GM23338 (cell line): ENCODE data around the gene GLOD4. TPM values are rescaled to one million over a fixed set of nuclear protein-coding genes. Genes with fewer than 3 reads are reported as not detected.
A peak's percentile ranks its signal among the peaks of the same experiment; 100 is the strongest.

ENCODE experiments used
- ATAC-seq: fragments of 200-7000 bp; cut with Tn5 transposase; 3 replicates; pipeline ENCODE4 v1.9.1; 2020
- DNase-seq: peaks from one replicate; pipeline ENCODE4 v3.0.0-alpha.2; 2015; ENCODE audit warnings: low spot score
- H2AFZ ChIP-seq: fragments of 200-600 bp; sonication (generic); 2 replicates; pipeline ENCODE4 v1.8.0; 2016; ENCODE audit warnings: antibody characterized with exemption, mild to moderate bottlenecking, moderate library complexity
- H3F3A ChIP-seq: fragments of 200-600 bp; sonication (generic); replicated peaks from 2 replicates; pipeline ENCODE4 v1.8.0; 2017; ENCODE audit warnings: antibody characterized with exemption, mixed run types, low read depth
- H3K27ac ChIP-seq: fragments of 200-600 bp; sonication (generic); 2 replicates; pipeline ENCODE4 v1.6.1; 2016; ENCODE audit warnings: low read depth
- H3K27me3 ChIP-seq: fragments of 200-600 bp; sonication (generic); 2 replicates; pipeline ENCODE4 v1.8.0; 2016; ENCODE audit warnings: mild to moderate bottlenecking, mixed run types, moderate library complexity; ENCODE audit not compliant: insufficient read depth
- H3K36me3 ChIP-seq: fragments of 200-600 bp; sonication (generic); 2 replicates; pipeline ENCODE4 v1.8.0; 2016; ENCODE audit warnings: mild to moderate bottlenecking; ENCODE audit not compliant: insufficient read depth
- H3K4me1 ChIP-seq: fragments of 200-600 bp; sonication (generic); 2 replicates; pipeline ENCODE4 v1.8.0; 2016; ENCODE audit warnings: mild to moderate bottlenecking, moderate library complexity; ENCODE audit not compliant: insufficient read depth
- H3K4me2 ChIP-seq: fragments of 200-600 bp; sonication (generic); 2 replicates; pipeline ENCODE4 v1.7.1; 2017; ENCODE audit warnings: mixed run types
- H3K4me3 ChIP-seq: fragments of 200-600 bp; sonication (generic); 2 replicates; pipeline ENCODE4 v1.6.1; 2016; ENCODE audit warnings: mixed run types
- H3K79me2 ChIP-seq: fragments of 200-600 bp; sonication (generic); replicated peaks from 2 replicates; pipeline ENCODE4 v1.8.0; 2017; ENCODE audit warnings: mild to moderate bottlenecking; ENCODE audit not compliant: insufficient read depth
- H3K9me2 ChIP-seq: fragments of 200-600 bp; sonication (generic); 2 replicates; pipeline ENCODE4 v1.8.0; 2017; ENCODE audit not compliant: insufficient read depth
- H4K20me1 ChIP-seq: fragments of 200-600 bp; sonication (generic); replicated peaks from 2 replicates; pipeline ENCODE4 v1.8.0; 2017; ENCODE audit warnings: mild to moderate bottlenecking; ENCODE audit not compliant: insufficient read depth
- H3K27ac Mint-ChIP-seq: 2 replicates; pipeline ENCODE4 v1.8.0; 2020; ENCODE audit warnings: inconsistent platforms, mild to moderate bottlenecking, moderate library complexity, mixed read lengths
- H3K27me3 Mint-ChIP-seq: 3 replicates; pipeline ENCODE4 v1.8.0; 2022; ENCODE audit warnings: low read depth, mild to moderate bottlenecking, moderate library complexity, mixed read lengths, inconsistent platforms; ENCODE audit not compliant: insufficient read depth, poor library complexity
- H3K36me3 Mint-ChIP-seq: 3 replicates; pipeline ENCODE4 v1.8.0; 2021; ENCODE audit warnings: low read depth, mild to moderate bottlenecking, inconsistent platforms, moderate library complexity, mixed read lengths
- H3K4me1 Mint-ChIP-seq: 3 replicates; pipeline ENCODE4 v1.8.0; 2020; ENCODE audit warnings: mild to moderate bottlenecking, inconsistent platforms, mixed read lengths
- H3K4me3 Mint-ChIP-seq: 3 replicates; pipeline ENCODE4 v1.8.0; 2021; ENCODE audit warnings: moderate library complexity, mild to moderate bottlenecking, inconsistent platforms, mixed read lengths
- H3K9me3 Mint-ChIP-seq: 3 replicates; pipeline ENCODE4 v1.8.0; 2020; ENCODE audit warnings: moderate library complexity, mild to moderate bottlenecking, inconsistent platforms, mixed read lengths
- CREB1 ChIP-seq: fragments of 250-450 bp; sonication (Bioruptor Pico); IDR thresholded peaks from 2 replicates; pipeline ENCODE4 v1.5.0; 2020; ENCODE audit warnings: low read depth, mild to moderate bottlenecking, moderate library complexity
- ETS1 ChIP-seq: IDR thresholded peaks from 2 replicates; pipeline ENCODE4 v1.6.1; 2016; ENCODE audit warnings: antibody characterized with exemption
- EZH2phosphoT487 ChIP-seq: fragments of 200-600 bp; sonication (generic); IDR thresholded peaks from one replicate; pipeline ENCODE4 v1.8.1; 2018; ENCODE audit warnings: antibody characterized with exemption; ENCODE audit not compliant: unreplicated experiment
- JUNB ChIP-seq: IDR thresholded peaks from one replicate; pipeline ENCODE4 v1.6.1; 2016; ENCODE audit warnings: antibody characterized with exemption; ENCODE audit not compliant: unreplicated experiment
- NANOG ChIP-seq: IDR thresholded peaks from 2 replicates; pipeline ENCODE4 v1.6.1; 2016; ENCODE audit warnings: antibody characterized with exemption, borderline replicate concordance
- POLR2AphosphoS5 ChIP-seq: IDR thresholded peaks from 2 replicates; pipeline ENCODE4 v1.6.1; 2016; ENCODE audit warnings: antibody characterized with exemption, low read depth
- REST ChIP-seq: IDR thresholded peaks from one replicate; pipeline ENCODE4 v1.6.1; 2018; ENCODE audit warnings: antibody characterized with exemption; ENCODE audit not compliant: unreplicated experiment
- ZNF114 ChIP-seq: fragments of 250-450 bp; sonication (Bioruptor Pico); IDR thresholded peaks from 2 replicates; pipeline ENCODE4 v1.5.0; 2020; ENCODE audit warnings: mild to moderate bottlenecking, moderate library complexity
- ZNF331 ChIP-seq: fragments of 250-450 bp; sonication (Bioruptor Pico); IDR thresholded peaks from 2 replicates; pipeline ENCODE4 v1.5.0; 2020; ENCODE audit warnings: low read depth, mild to moderate bottlenecking, moderate library complexity
- long read RNA-seq: library from polyadenylated mRNA; unstranded; transcript quantifications from one replicate; pipeline ENCODE4 v2.0.0, GENCODE V29; 2020; ENCODE audit not compliant: unreplicated experiment
- polyA plus RNA-seq: library from polyadenylated mRNA; unstranded; fragments of >200 nt; fragmentation: Nextera tagmentation; extraction: Ambion mirVana; gene quantifications from 2 replicates; pipeline ENCODE4 v1.2.1, GENCODE V29; 2016
- total RNA-seq: library from RNA; depleted of rRNA; stranded (reverse); fragments of >200 nt; shearing (Covaris generic); gene quantifications from 2 replicates; pipeline ENCODE4 v1.2.3, GENCODE V29; 2014; rRNA removed
- TF ChIP-seq, protein P1 (sequence below), 2 experiments: fragments of 200-600 bp in 1 of 2; sonication (generic) in 1 of 2; conservative IDR thresholded peaks; 2 replicates each; pipeline versions ENCODE4 v1.5.1 to v1.6.1; 2016 to 2017; ENCODE audit warnings: antibody characterized with exemption in 2 of 2, low read depth in 2 of 2, mild to moderate bottlenecking in 2 of 2, moderate library complexity in 1 of 2

GLOD4 gene
- total RNA-seq (69.7 and 122 TPM in 2 replicates), polyA plus RNA-seq (118 and 120 TPM in 2 replicates)
- long read RNA-seq, transcript GLOD4-202 (9 exons, 2,059 nt): major isoform, 84 of 99 reads
- long read RNA-seq, partial matches to known transcripts: 9 of 99 reads
- long read RNA-seq, other reads (novel, unspliced or antisense): 6 of 99 reads

GRCh38 chr17:781805-782731, at the start of gene GLOD4, which contains the start of gene MRM3:
Gene GLOD4 (minus strand): TSS chr17:782280. CDS start chr17:782255, 25 bp downstream.
Gene MRM3 (plus strand): TSS chr17:782353. CDS start chr17:782379, 26 bp downstream.
- DNase-seq (peak; percentile 84), ATAC-seq (peak; percentile 92)
- peaks cover 18% of the 10 kb centered on the region for H4K20me1 ChIP-seq
- peaks cover 9% of the 10 kb centered on the region; the same call in 2 of the 3 replicates for H3K4me1 Mint-ChIP-seq
- peak within 1 kb of the TSS; percentile 100 for H3K4me2 ChIP-seq
- H3F3A ChIP-seq: peaks cover 3% of the 10 kb centered on the region; the same call in 1 of the 2 replicates
- H3K36me3 ChIP-seq: peaks cover 20% of the 10 kb centered on the region; the same call in 1 of the 2 replicates
- H3K9me2 ChIP-seq: no peaks in the 10 kb centered on the region
- H3K4me3 ChIP-seq: peak within 1 kb of the TSS; percentile 98
- peak within 1 kb of the TSS; percentile 94 for H2AFZ ChIP-seq
- peak within 1 kb of the TSS; percentile 99 for H3K27ac Mint-ChIP-seq
- no peaks in the 10 kb centered on the region; the same call in 2 of the 3 replicates for H3K9me3 Mint-ChIP-seq
- H3K79me2 ChIP-seq: peaks cover 80% of the 10 kb centered on the region
- peaks cover 35% of the 10 kb centered on the region for H3K36me3 Mint-ChIP-seq
- H3K4me3 Mint-ChIP-seq: peak within 1 kb of the TSS; percentile 95
- no peaks in the 10 kb centered on the region for H3K27me3 ChIP-seq
- H3K27ac ChIP-seq: peak within 1 kb of the TSS; percentile 89
- H3K4me1 ChIP-seq: peaks cover 16% of the 10 kb centered on the region; the same call in 1 of the 2 replicates
- TF ChIP-seq NANOG: no peak
- TF ChIP-seq, protein P1, sequence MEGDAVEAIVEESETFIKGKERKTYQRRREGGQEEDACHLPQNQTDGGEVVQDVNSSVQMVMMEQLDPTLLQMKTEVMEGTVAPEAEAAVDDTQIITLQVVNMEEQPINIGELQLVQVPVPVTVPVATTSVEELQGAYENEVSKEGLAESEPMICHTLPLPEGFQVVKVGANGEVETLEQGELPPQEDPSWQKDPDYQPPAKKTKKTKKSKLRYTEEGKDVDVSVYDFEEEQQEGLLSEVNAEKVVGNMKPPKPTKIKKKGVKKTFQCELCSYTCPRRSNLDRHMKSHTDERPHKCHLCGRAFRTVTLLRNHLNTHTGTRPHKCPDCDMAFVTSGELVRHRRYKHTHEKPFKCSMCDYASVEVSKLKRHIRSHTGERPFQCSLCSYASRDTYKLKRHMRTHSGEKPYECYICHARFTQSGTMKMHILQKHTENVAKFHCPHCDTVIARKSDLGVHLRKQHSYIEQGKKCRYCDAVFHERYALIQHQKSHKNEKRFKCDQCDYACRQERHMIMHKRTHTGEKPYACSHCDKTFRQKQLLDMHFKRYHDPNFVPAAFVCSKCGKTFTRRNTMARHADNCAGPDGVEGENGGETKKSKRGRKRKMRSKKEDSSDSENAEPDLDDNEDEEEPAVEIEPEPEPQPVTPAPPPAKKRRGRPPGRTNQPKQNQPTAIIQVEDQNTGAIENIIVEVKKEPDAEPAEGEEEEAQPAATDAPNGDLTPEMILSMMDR (conservative IDR thresholded peaks at IDR 0.05; ENCODE audit: low read depth in 2 of 2): 0 out of 4 replicates have a peak, but pooled peaks of 1 of the 2 experiments have one; percentile 21
- TF ChIP-seq ETS1: peak; percentile 79
- peak; percentile 98 for TF ChIP-seq POLR2AphosphoS5
- TF ChIP-seq CREB1 (CRISPR knock-in tag): peak; percentile 100
- TF ChIP-seq ZNF114 (CRISPR knock-in tag): no peak
- no peak for TF ChIP-seq ZNF331
- TF ChIP-seq EZH2phosphoT487: no peak
- peaks cover 21% of the 10 kb centered on the region for H3K27me3 Mint-ChIP-seq

- H3K9me2 ChIP-seq: no peaks in the 10 kb centered on the region
- Mint-ChIP-seq H3K4me1 (peaks cover 11% of the 10 kb centered on the region), H3K9me3 (no peaks in the 10 kb centered on the region; the same call in 2 of the 3 replicates), H3K27me3 (peaks cover 5% of the 10 kb centered on the region), H3K36me3 (peaks cover 20% of the 10 kb centered on the region), H3K4me3 (no peak overlapping the region), H3K27ac (no peak overlapping the region)
- DNase-seq (no peak), ATAC-seq (no peak)
- H3K36me3 ChIP-seq: no peaks in the 10 kb centered on the region; the same call in 1 of the 2 replicates
- H3K4me3 ChIP-seq: no peak overlapping the region
- no peaks in the 10 kb centered on the region for H3F3A ChIP-seq
- no peaks in the 10 kb centered on the region for H3K27me3 ChIP-seq
- no peak overlapping the region for H2AFZ ChIP-seq
- H3K27ac ChIP-seq: no peak overlapping the region
- peaks cover 72% of the 10 kb centered on the region for H3K79me2 ChIP-seq
- H3K4me2 ChIP-seq: no peak overlapping the region
- H3K4me1 ChIP-seq: 0 out of 2 replicates have a peak, but pooled peaks cover 7% of the 10 kb centered on the region
- peaks cover 5% of the 10 kb centered on the region for H4K20me1 ChIP-seq
- TF ChIP-seq JUNB (no peak), NANOG (no peak), CREB1 (CRISPR knock-in tag) (no peak), ZNF114 (CRISPR knock-in tag) (no peak), ZNF331 (no peak), ETS1 (no peak), EZH2phosphoT487 (no peak), REST (no peak)
- TF ChIP-seq, protein P1 (conservative IDR thresholded peaks at IDR 0.05; ENCODE audit: low read depth in 2 of 2): no peak
Measured at GRCh38 chr17:830950-831349, 48.9 kb upstream of the GLOD4 start.
